Parathyroid adenoma (tissue), 2 donors: ENCODE measurements around the gene GDPD5.

Experiments
- H2AFZ ChIP-seq: fragments of 300-600 bp; sonication (generic); one replicate; pipeline ENCODE4 v1.7.0; 2017; ENCODE audit warnings: antibody characterized with exemption, mild to moderate bottlenecking
- H3K27ac ChIP-seq: fragments of 300-600 bp; sonication (generic); one replicate; pipeline ENCODE4 v1.7.0; 2017
- H3K27me3 ChIP-seq: fragments of 300-600 bp; sonication (generic); one replicate; pipeline ENCODE4 v1.7.0; 2017; ENCODE audit warnings: low read length; ENCODE audit not compliant: control insufficient read depth, insufficient read depth
- H3K36me3 ChIP-seq: fragments of 300-600 bp; sonication (generic); one replicate; pipeline ENCODE4 v1.7.0; 2017; ENCODE audit warnings: low read length; ENCODE audit not compliant: control insufficient read depth, insufficient read depth
- H3K4me1 ChIP-seq: fragments of 300-600 bp; sonication (generic); one replicate; pipeline ENCODE4 v1.7.0; 2017; ENCODE audit warnings: control low read depth
- H3K4me2 ChIP-seq: fragments of 300-600 bp; sonication (generic); one replicate; pipeline ENCODE4 v1.7.0; 2017; ENCODE audit warnings: low read length
- H3K4me3 ChIP-seq: fragments of 300-600 bp; sonication (generic); one replicate; pipeline ENCODE4 v1.7.0; 2017; ENCODE audit warnings: low read depth, low read length
- H3K79me2 ChIP-seq: fragments of 300-600 bp; sonication (generic); one replicate; pipeline ENCODE4 v1.7.0; 2017; ENCODE audit warnings: control low read depth
- H3K9ac ChIP-seq: fragments of 300-600 bp; sonication (generic); one replicate; pipeline ENCODE4 v1.7.0; 2017; ENCODE audit warnings: mild to moderate bottlenecking
- H3K9me3 ChIP-seq: fragments of 300-600 bp; sonication (generic); one replicate; pipeline ENCODE4 v1.7.0; 2017; ENCODE audit warnings: low read length; ENCODE audit not compliant: control insufficient read depth
- TF ChIP-seq, protein P1 (sequence below): fragments of 300-600 bp; sonication (generic); IDR thresholded peaks from one replicate; pipeline ENCODE4 v1.7.0; 2017; ENCODE audit warnings: antibody characterized with exemption, mild to moderate bottlenecking
- donor health status: primary hyperparathyroidism.

Gene GDPD5

DNA sequence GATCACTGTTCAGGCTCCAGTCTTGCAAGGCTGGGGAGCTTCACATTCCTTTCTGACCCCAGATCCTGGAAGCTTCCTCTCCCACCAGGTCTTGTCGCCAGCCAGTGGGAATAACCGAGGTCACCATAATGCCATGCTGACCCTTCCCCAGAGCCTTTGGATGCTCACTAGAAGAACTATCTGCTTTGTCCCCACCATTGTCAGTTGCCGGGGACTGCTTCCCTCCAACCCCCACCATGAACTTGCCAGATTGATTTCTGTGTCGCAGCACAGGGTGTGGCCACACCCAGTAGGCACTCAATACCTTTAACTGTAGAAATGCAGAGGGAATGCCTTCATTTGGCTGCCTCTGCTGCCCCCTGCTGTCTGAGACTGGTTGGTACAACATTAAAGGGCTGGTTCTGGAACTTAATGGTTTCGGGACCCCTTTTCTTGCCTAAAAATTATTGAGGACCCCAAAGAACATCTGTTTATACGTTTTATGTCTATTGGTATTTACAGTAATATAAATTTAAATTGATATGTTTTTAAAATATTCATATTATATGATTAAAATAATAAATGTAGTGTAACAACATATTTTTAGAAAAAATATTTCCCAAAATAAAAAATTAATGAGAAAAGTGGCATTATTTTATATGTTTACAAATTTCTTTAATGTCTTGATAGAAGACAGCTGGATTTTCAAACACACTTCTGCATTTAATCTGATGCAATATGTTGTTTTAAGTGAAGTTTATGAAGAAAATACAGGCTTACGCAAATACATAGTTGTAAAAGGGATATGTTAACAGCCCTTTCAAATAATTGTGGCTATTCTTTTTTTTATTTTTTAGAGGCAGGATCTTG is 6.7 kb upstream of the GDPD5 start:
- Histone ChIP-seq H3K79me2 (no peaks in the 10 kb centered on the region), H2AFZ (no peak overlapping the region), H3K4me2 (no peak overlapping the region), H3K9me3 (no peaks in the 10 kb centered on the region), H3K36me3 (no peaks in the 10 kb centered on the region), H3K9ac (no peak overlapping the region), H3K4me1 (no peaks in the 10 kb centered on the region), H3K4me3 (no peak overlapping the region), H3K27ac (no peak overlapping the region), H3K27me3 (no peaks in the 10 kb centered on the region)
- TF ChIP-seq, protein P1, sequence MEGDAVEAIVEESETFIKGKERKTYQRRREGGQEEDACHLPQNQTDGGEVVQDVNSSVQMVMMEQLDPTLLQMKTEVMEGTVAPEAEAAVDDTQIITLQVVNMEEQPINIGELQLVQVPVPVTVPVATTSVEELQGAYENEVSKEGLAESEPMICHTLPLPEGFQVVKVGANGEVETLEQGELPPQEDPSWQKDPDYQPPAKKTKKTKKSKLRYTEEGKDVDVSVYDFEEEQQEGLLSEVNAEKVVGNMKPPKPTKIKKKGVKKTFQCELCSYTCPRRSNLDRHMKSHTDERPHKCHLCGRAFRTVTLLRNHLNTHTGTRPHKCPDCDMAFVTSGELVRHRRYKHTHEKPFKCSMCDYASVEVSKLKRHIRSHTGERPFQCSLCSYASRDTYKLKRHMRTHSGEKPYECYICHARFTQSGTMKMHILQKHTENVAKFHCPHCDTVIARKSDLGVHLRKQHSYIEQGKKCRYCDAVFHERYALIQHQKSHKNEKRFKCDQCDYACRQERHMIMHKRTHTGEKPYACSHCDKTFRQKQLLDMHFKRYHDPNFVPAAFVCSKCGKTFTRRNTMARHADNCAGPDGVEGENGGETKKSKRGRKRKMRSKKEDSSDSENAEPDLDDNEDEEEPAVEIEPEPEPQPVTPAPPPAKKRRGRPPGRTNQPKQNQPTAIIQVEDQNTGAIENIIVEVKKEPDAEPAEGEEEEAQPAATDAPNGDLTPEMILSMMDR, result peak; percentile 64

DNA sequence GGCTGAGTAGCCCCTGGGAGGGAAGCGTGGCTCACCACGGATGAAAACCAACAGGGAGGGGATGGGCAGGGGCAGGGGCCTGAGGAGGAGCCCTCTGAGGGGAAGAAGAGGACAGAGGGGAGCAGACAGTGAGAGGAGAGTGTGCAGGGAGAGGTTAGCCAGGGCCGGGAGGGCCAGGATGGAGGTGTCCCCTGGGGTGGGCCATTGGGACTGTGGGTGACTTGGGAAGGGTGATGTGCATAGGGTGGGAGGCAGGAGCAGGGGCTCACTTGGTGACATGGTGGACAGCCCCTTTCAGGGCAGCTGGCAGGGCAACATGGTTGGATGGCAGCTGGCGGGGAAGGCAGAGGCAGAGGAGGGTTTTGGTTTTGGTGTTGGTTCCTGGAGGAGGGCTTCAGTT is 5.6 kb upstream of the GDPD5 start:
- no peak overlapping the region for H3K9ac ChIP-seq
- no peaks in the 10 kb centered on the region for H3K79me2 ChIP-seq
- H3K36me3 ChIP-seq, result no peaks in the 10 kb centered on the region
- no peaks in the 10 kb centered on the region for H3K9me3 ChIP-seq
- H3K27me3 ChIP-seq, result no peaks in the 10 kb centered on the region
- H3K4me2 ChIP-seq, result no peak overlapping the region
- no peak overlapping the region for H3K27ac ChIP-seq
- H3K4me3 ChIP-seq, result no peak overlapping the region
- H2AFZ ChIP-seq, result no peak overlapping the region
- TF ChIP-seq, protein P1, result no peak
- H3K4me1 ChIP-seq, result no peaks in the 10 kb centered on the region

DNA sequence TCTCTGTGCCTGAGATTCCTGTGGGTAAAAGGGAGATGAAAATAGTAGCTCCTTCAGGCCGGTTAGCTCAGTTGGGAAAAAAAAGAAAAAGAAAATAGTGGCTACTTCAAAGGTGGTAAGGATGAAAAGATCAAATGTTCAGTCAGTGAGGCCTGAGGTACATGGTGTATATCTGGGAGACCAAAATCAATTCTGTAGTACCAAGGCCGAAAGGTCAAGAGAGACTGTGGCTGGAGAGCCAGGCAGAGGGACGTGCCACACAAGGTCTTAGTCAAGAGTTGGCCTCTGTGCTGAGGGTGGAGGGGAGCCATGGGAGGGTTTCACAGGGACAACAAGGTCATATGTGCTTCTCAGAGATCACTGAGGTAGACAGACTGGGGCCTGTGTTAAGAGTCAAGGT is 4.8 kb upstream of the GDPD5 start:
- Histone ChIP-seq H3K79me2 (no peaks in the 10 kb centered on the region), H3K27me3 (no peaks in the 10 kb centered on the region), H3K9me3 (no peaks in the 10 kb centered on the region), H3K36me3 (no peaks in the 10 kb centered on the region), H3K4me2 (no peak overlapping the region), H3K9ac (no peak overlapping the region), H2AFZ (no peak overlapping the region), H3K27ac (no peak overlapping the region), H3K4me3 (no peak overlapping the region), H3K4me1 (no peaks in the 10 kb centered on the region)
- TF ChIP-seq, protein P1, result no peak

DNA sequence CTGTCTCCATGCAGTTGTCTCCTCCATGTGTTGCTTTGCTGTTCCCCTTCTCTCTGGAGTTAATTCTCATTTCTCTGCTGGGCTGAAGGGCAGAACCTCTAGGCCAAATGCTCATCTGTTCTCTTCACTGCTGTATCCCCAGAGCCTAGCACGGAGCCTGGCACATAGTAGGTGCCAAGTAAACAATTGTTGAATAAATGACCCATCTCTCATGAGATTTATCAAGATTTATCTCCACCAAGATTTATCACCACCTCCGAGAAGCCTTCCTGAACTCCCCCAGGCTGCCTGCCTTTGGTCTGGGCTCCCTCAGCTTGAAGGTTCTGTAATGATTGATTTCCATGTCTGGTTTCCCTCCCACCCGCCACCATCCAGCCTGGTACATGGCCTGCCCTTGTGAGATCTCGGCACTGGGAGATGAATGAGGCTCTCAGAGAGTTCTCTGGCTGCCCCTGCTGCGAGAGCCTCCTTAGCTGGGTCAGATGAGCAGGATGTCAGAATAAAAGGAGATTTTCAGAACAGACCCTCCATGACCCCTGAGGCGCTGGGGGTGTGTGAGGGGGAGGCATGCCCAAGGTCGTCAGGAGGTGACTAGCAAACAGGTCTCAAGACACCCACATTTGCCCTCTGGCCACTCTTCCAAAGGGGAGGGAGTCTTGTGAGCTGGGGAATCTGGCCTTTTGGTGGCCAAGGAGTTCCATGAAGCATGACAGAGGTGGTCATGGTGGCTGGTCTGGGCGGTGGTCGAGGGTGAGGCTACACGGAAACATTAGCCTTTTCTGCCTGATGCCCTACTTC is 2.4 kb upstream of the GDPD5 start:
- H3K4me1 ChIP-seq, result no peaks in the 10 kb centered on the region
- no peaks in the 10 kb centered on the region for H3K79me2 ChIP-seq
- H3K27ac ChIP-seq, result no peak overlapping the region
- no peaks in the 10 kb centered on the region for H3K27me3 ChIP-seq
- no peak overlapping the region for H3K4me3 ChIP-seq
- TF ChIP-seq, protein P1, result no peak
- H2AFZ ChIP-seq, result no peak overlapping the region
- no peak overlapping the region for H3K4me2 ChIP-seq
- H3K36me3 ChIP-seq, result no peaks in the 10 kb centered on the region
- H3K9me3 ChIP-seq, result no peaks in the 10 kb centered on the region
- H3K9ac ChIP-seq, result no peak overlapping the region
